Fibroblast of upper back skin (primary cell): ENCODE measurements around the gene CRISPLD2.
"Not testable (repeated sequence)": the region's sequence is repeated elsewhere in the genome, so short reads cannot be mapped to it uniquely, and the experiment has no call there.

Source experiments
- DNase-seq: peaks from one replicate; pipeline ENCODE4 v3.0.0-alpha.2; 2013

The CRISPLD2 gene

DNA sequence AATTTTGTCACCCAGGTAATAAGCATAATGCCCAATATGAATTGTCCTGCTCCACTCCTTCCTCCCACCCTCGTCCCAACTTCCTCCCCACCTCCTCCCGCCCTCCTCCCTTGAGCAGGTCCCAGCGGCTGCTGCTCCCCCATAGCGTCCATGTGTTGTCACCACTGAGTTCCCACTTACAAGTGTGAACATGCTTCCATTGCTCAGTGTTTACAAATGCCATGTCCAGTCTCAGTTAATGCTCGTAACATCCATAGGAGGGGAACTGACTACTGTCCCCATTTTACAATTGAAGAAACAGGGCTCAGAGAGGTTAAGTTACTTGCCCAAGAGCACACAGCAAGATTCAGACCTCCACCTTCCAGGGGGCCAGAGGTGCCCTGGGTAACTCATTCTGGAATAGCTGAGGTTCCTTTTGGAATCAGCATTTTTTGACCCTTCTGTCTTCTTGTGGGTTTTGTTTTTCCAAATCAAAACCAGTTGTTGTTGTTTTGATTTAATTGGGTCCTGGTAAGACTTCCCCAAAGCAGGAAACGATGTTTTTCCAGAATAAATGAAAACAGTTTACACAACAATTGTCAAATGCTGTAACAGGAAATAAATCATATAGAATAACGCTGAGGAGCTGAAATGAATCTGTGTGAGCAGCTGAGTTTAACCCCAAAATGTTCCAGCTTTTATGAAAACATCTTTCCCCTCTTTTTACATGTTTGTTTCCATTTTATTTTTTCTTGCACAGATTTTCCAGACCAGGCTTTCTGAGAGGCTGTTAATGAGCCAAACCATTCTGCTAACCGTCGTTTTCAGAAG, 117.6 kb downstream of the CRISPLD2 start:
- DNase-seq = no peak

DNA sequence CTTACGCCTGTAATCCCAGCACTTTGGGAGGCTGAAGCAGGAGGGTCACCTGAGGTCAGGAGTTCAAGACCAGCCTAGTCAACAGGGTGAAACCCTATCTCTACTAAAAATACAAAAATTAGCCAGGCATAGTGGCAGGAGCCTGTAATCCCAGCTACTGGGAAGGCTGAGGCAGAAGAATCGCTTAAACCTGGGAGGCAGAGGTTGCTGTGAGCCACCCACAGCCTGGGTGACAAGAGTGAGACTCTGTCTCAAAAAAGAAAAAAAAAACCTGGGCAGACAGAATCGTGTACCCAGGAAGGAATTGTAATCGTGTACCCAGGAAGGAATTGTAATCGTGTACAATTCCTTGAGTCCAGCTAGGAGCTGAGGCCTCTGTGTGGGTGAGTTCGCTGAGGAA, 118.8 kb downstream of the CRISPLD2 start:
- DNase-seq = not testable (repeated sequence)

DNA sequence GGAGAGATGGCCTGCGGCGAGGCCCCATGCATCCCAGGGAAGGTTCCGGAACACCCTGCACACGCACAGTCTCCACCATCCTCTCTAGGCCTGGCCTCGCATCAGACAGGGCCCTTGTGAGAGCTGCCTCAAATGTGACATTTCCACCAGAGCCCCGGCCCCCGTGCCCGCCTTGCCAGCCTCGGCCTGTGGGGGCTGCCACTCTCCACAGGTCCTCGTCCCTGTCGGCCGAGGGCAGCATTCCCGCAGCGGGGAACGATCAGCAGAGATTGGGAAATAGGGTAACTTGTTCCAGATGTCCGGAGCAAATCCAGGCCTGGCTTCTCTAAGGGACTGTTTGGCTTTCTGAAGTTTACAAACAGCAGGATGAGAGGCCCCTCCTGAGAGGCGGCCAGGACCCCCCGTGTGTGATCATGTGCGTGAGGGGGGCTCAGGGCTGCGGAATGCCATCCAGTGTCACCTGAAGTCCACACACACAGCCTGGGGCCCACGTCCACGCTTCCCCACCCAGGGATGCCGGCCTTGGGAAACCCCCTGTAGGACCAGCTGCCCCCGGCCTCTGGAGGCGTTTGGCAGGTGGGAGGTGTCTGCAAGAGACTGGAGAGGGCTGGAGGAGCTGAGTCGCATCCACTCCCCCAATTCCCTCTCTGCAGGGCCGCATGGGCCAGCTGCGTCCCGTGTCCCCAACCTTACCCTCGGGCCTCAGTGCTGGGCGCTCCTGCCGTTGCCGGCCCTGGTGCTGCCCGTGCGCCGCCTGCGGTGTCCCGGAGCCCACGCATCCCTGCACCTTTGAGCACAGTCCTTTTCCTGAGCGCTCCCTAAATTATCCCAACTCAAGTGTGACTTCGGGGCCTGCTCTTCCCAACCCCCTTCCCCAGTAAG, 121.1 kb downstream of the CRISPLD2 start:
- peak; percentile 60 for DNase-seq

DNA sequence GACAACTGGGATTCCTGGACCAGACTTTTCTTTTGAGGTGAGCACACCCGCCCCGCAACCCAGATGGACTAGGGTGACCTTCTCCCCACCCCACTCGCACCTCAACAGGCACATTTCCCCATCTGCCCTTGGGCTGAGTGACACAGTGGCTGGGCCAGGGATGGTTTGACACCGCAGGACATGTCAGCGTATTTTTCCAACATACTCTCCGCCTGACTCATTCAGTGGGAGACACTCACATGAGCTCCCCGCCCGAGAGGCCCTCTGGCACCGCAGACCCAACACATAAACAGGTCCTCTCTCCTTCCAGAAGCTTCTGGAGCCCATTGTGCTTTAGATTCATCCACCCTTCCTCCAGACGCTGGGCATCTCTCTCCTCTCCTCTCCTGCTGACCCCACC, 122.1 kb downstream of the CRISPLD2 start:
- no peak for DNase-seq

DNA sequence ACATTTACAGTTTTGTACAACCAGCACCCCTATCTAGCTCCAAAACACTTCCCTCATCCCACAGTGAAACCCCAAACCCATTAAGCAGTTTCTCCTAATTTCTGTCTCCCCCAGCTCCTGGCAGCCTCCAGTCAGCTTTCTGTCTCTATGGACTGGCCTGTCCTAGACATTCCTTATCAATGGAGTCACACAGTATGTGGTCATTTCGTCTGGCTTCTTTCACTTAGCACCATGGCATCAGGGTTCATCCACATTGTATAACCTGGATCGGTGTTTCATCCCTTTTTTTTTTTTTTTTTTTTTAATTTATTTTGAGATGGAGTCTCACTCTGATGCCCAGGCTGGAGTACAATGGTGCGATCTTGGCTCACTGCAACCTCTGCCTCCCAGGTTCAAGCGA, 123.0 kb downstream of the CRISPLD2 start:
- DNase-seq = no peak

DNA sequence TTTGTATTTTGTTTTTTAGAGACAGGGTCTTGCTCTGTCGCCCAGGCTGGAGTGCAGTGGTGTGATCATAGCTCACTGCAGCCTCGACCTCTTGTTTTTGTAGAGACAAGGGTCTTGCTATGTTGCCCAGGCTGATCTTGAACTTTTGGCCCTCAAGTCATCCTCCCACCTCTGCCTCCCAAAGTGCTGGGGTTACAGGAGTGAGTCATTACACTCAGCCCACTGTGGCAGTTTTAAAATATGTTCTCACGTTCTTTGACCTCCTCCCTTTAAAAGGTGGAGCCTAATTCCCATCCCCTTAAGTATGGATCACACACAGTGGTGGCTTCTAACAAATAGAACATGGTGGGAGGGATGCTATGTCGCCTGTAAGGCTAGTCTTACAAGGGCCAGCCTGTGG, 123.8 kb downstream of the CRISPLD2 start:
- DNase-seq = no peak

DNA sequence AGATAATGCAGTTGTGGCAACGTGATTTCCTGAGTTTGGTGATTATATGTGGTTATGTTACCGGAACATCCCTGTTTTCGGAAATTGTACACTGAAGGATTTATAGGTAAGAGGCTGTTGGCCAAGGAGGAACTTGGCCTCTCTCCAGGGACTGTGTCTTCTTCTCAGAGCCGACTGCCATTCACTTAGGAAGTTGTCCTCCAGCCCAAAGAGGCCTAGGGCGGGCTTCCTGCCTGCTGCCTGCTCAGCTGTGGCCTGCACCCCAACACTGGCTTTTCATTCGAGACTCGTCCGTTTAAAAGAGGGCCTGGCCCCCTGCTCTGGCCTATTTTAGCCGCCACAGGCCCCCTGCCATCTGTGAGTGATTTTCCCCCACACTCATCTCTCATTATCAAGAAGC, 127.2 kb downstream of the CRISPLD2 start:
- DNase-seq = no peak

DNA sequence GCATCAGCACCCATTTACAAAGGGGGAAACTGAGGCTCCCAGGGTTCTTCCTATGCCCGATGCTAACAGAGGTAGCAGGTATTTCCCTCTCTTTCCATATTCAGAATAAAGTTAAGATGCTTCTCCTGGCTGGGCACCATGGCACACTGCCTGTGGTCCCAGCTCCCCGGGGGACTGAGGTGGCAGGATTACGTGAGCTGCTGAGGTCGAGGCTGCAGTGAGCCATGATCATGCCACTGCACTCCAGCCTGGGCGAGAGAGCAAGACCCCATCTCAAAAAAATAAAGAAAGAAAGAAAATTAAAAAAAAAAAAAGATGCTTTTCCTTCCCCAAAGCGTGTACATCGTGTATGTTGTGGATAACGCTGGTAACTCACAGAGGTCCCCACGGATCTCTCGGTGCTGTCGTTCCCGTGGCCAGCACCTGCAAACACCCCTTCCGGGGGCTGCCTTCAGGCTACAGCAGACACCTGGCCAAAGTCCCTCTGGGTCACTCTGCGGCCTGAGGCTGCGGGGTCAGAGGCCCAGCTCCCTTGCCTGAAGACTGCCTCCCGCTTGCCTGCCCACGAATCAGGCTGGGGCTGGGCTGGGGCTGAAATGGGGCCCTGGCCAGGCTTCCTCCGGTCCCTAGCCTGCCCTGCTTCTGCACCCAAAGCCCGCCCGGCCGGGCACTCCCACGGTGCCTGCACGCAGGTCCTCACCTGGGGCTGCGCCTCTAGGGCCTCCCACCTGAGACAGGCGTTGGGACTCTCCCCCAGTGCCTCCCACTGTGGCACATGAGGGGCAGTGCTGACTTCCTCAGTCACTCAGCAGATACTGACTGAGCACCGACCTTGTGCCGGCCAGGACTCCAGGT, 128.4 kb downstream of the CRISPLD2 start:
- DNase-seq = no peak

DNA sequence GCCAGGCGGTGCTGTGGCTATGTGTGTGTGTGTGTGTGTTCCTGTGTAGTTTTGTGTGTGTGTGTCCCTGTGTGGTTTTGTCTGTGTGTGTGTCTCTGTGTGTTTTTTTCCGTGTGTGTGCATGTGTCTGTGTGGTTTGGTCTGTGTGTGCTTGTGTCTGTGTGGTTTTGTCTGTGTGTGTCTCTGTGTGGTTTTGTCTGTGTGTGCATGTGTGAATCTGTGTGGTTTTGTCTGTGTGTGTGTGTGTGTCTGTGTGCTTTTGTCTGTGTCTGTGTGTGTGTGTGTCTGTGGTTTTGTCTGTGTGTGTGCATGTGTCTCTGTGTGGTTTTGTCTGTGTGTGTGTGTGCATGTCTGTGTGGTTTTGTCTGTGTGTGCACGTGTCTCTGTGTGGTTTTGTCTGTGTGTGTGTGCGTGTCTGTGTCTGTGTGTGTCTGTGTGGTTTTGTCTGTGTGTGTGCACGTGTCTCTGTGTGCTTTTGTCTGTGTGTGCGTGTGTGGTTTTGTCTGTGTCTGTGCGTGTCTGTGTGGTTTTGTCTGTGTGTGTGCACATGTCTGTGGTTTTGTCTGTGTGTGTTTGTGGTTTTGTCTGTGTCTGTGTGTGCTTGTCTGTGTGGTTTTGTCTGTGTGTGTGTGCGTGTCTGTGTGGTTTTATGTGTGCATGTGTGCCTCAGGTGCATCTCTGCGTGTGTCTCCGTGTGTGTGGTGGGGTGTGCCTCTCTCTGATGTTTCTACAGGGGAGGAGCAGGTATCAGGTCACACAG, 129.2 kb downstream of the CRISPLD2 start:
- no peak for DNase-seq

DNA sequence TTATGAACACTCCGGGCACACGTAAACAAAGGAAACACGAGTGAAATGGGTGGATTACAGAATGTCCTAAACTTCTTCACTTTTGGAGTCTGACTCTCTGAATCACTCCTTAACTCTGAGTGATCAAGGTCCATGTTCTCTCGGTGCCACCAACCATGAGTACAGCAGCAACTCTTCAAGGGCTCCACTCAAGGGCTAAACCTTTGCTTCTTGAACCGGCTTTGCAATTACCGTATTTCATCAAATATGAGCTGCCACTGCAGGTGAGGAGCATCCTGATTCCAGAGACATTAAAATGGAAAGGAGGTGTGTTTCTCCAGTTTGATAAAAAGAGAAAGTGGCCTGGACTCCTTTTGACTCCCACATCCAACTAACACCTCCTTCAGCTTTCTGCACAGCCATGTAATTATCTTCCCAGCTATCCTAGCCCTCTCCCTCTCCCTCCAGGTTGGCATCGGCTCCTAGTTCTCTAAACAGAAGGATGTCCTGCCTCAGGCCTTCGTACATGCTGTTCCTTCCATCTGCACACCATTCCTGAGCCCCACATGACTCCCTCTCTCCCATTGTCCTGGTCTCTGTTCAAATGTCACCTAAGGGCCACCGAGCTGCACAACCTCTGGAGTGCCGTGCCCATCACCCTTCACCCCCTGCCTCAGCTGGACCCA, 130.1 kb downstream of the CRISPLD2 start:
- no peak for DNase-seq

DNA sequence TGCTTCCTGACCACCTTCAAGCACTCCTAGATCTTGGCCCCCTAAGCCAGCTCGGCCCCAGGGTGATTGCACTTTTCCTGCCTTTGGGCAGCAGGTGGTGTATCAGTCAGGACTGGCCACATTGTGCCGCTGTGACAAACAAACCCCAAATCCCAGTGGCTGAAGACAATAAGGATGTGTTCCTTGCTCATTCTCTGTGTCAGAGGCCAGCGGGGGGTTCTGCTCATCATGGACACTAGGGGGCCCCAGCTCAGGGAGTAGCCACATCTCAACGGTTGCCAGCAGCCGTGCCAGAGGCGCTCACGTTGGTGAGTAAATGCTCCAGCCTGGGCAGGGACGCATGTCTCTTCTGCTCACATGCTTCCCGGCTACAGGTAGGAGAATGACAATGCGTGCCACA, 131.1 kb downstream of the CRISPLD2 start:
- DNase-seq = no peak

DNA sequence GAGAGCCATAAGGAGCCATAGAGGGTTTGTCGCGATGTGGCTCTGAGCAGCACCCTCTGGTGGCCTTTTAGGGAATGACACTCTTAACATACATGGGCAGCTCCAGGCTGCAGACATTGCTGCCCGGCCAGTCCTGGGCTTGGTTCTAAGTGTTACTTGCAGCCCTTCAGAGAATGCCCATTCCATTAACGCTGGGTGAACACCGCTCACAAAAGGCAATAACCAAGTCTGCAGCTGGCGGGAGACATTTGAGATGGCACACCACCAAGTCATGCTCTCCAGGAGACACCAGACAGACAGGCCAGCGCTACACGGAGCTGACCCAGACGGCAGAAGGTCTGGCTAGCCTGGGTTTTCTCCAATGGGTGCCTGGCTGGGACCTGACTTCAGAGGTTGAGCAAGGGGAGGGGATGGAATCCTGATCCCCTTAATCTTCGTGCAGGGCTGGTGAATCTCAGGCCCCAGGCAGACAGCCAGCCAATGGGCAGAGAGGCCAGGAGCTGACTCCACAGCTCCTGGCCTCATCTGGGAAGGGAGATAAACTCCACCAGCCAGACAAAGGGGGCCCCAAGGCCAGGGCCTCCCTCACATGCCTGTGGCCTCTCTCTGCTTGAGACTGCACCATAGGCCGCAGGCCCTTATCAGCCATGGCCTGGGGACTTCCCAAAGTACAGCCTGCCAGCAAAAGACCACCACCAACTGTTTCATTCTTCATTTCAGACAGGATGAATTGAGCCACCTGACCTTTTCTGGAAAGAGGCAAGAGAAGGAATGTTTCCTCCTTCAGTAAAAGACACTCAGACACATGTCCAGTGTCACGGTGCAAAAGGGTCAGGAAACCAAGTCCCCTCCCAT, 132.8 kb downstream of the CRISPLD2 start:
- DNase-seq = peak; percentile 78

DNA sequence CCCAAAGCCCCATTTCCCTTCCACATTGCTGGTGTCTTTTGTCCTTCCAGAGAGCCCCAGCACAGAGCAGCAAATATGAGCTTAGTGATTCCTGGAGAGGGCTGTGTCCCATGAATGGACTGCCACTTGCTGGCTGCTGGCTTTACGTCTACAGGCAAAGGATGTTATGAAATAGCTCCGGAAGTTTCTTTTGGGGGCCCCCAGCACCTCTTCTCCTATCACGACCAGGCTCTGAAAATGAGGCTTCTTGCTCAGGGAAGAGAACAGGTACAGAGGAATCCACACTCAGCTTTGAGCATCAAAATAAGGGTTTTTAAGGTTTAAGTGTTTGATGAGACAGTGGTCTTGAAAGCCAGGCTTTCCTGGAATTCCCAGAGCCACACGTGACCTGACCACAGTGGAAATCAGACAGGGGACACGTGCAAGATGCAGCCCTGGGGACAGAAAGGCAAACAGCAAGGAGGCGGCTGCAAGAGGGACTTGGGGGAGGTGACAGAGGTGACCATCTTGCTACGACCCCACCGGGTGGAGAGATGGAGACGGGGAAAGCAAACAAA, 133.5 kb downstream of the CRISPLD2 start:
- DNase-seq = no peak

DNA sequence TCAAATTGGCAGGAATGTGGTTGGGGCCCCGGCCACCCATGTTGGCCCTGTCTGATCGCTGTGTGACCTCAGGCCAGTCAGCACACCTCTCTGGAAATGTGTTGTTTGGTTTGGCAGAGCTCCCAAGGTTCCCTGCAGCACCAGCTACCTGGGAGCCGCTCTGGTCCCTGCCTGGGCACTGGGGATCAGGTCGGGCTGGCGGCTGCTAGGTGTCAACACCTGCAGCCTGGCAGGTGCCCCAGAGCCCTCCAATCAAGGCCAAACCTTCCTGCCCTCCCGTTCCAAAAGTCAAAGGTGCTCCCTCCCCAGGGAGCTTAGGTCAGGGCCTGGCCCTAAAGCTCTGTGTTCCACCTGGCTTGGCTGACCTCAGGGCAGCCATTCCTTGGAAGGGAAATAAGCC, 135.6 kb downstream of the CRISPLD2 start:
- no peak for DNase-seq

DNA sequence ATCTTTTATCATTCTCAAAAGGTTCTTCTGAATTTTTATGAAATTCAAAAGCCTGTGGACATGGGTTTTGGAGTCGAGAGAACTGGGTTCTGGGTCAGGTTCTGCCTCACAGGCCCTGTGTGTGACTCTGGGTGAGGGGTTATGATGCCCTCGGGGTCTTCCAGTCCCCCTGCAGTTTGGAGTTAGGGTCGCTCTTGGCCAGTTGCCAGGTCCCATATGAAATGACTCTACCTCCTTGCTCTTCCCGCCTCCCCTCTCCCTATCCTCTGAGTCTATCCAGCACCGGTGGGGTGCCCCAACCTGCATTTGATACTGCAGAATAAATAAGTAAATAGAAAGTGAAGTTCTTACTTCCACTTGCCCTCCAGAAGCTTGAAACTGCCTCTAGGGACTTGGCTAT, 137.4 kb downstream of the CRISPLD2 start:
- no peak for DNase-seq

DNA sequence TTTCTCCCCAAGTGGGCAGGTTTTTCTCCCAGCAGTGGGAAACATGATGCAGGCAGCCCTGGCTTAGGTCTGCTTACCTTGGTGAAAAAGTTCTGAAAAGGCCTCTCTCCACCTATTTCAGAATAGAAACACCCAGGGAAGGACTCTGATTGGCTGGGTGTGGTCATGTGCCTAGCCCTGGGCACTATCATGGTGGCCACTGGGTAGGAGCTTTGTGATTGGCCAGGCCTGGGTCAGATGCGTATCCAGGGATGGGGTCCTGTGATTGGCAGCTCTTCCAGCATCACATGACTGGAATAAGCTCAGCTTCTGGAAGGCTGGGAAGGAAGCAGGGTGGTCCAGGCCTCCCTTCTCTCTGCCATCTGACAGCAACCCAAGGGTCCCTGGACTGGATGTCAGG, 138.0 kb downstream of the CRISPLD2 start:
- no peak for DNase-seq
